ENCODE measurements around the gene TDRD7.
"Not testable (repeated sequence)": the region's sequence is repeated elsewhere in the genome, so short reads cannot be mapped to it uniquely, and the experiment has no call there.

The TDRD7 gene

DNA sequence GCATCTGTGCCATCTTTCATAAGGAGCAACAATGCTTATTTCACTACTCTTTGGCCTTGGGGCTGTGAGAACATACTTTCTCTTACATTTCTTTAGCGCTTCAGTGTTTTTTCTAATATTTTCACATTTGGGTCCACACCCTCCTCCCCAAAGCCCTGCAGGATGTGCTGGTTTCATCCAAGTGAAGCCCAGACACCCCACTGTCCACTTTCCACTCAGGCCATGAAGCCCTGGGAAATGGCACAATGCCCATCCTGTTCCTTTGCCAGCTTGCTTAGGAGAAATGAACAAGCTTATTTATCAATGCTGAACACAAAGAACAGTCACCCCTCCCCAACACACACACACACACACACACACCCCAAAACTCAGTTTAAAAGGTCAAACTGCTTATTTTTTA is 72.2 kb downstream of the TDRD7 start:
- no peak for DNase-seq

DNA sequence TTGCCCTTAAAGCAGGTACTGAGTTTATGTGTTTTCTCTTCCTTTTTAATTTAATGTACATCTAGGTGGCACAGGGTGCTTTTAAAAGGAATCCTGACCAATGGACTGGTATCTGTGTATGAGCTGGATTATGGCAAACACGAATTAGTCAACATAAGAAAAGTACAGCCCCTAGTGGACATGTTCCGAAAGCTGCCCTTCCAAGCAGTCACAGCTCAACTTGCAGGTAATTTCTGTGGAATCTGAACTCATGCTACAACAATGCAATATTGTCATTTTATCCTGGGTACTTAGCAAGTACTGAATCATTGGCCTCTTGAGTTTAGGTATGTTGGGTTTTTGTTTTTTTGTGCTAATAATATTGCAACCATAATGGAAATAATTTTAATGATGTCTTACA is 75.2 kb downstream of the TDRD7 start:
- DNase-seq = no peak

DNA sequence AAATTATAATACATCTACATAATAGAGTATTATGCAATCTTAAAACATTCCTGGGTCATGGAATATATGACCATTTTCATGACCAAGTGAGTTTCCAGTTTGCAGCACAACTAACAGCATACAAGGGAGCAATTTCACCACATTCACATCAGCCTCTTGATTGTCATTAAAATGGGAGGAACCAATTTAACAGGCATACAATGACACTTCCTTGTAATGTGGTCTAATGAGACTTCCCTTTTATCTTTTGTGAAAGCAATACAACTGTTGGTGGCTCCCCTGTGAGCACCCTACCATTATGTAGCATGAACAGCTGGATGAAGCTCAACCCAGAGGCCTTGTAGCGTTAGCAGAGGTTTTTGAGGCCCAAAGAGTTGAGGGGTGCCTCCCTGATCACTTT is 76.0 kb downstream of the TDRD7 start:
- DNase-seq = no peak

DNA sequence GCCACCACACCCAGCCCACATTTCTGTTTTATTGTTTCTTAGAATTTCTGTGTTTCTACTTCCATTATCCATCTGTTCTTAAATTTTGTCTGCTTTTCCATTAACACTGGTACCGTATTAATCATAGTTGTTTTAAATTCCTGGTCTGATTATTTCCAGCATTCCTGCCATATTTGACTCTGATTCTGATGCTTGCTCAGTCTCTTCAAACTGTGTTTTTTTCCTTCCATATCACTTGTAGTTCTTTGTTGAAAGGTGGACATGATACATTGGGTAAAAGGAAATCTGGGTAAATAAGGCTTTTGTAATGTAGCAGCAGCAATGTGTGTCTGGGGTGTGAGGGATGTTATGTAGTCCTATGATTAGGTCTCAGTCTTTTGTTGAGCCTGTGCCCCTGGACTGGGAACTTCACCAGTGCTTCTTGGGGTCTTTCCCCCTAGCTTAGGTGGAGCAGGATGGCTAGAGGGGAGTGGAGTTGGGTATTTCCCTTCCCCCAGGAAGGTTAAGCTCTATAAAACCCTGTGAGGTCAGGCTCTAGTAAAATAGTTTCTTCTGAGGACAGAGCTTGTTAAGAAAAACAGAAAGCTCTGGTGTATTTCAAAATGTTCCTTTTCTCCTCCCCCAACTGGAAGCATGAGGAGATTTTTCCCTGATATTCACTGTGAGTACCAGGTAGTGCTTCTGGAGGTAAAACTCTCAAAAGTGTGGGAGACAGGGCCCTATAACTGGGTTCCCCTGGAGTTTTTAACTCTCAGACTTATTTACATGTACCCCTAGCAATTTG is 79.5 kb downstream of the TDRD7 start:
- DNase-seq = no peak

DNA sequence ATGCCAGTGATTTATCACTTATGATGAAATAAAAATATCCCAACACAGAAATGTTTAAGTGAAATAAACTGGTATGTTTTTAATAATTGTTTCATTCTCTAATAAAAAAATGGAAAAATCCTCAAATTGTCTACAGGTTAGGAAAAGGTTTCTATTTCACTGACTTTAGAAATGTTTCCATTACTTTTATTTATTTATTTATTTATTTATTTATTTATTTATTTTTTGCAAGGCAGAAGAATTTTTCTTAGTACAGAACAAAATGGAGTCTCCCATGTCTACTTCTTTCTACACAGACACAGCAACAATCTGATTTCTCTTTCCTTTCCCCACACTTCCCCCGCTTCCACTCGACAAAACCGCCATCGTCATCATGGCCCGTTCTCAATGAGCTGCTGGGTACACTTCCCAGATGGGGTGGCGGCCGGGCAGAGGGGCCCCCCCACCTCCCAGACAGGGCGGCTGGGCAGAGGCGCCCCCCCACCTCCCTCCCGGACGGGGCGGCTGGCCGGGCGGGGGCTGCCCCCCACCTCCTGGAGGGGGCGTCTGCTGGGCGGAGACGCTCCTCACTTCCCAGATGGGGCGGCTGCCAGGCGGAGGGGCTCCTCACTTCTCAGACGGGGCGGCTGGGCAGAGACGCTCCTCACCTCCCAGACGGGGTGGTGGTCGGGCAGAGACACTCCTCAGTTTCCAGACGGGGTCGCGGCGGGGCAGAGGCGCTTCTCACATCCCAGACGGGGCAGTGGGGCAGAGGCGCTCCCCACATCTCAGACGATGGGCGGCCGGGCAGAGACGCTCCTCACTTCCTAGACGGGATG is 85.9 kb downstream of the TDRD7 start:
- not testable (repeated sequence) for DNase-seq

DNA sequence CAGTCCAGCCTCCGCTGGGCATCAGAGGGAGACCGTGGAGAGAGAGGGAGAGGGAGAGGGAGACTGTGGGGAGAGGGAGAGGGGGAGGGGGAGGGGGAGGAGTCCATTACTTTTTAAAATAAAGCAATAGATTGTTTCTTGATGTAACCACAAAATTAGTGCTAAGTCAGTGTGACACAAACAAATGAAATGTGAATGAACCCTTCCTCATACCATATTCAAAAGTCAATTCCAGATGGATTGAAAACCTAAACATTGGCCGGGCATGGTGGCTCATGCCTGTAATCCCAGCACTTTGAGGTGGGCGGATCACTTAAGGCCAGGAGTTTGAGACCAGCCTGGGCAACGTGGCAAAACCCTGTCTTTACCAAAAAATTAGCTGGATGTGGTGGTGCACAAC is 87.0 kb downstream of the TDRD7 start:
- not testable (repeated sequence) for DNase-seq

DNA sequence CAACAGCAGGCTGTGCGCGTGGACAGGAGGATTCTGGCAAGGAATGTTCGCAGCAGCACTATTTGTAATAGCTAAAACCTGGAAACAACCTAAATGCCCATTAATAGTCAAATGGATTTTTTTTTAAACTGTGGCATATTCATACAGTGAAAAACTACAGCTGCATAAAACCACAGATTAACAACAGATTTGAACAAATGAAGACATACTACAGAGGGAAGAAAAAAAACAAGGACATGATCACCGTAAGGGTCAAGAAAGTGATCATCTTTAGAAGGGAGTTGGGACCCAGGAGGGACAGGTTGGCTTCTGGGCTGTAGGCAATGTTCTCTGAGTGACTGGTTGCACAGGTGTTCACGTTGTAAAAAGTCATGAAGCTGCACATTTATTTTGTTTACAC is 88.4 kb downstream of the TDRD7 start:
- no peak for DNase-seq

DNA sequence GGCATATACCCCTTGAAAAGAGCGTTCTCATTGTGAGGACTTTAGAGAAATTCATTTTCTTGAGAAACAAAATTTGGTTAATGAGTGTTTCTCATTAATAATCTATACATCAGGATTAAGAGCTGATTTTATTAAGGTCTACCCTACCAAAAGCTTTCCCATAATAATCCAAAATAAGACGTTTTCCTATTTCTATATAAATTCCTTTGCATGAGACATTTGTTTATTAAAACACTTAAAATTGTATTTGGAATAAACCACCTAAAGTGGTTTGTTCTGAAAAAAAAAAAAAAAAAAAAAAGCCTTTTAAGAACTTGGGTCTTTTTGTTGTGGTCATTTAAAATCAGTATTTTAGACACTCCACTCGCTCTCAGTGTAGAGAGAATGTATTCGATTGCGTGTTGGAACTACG is 88.9 kb downstream of the TDRD7 start:
- DNase-seq = no peak

DNA sequence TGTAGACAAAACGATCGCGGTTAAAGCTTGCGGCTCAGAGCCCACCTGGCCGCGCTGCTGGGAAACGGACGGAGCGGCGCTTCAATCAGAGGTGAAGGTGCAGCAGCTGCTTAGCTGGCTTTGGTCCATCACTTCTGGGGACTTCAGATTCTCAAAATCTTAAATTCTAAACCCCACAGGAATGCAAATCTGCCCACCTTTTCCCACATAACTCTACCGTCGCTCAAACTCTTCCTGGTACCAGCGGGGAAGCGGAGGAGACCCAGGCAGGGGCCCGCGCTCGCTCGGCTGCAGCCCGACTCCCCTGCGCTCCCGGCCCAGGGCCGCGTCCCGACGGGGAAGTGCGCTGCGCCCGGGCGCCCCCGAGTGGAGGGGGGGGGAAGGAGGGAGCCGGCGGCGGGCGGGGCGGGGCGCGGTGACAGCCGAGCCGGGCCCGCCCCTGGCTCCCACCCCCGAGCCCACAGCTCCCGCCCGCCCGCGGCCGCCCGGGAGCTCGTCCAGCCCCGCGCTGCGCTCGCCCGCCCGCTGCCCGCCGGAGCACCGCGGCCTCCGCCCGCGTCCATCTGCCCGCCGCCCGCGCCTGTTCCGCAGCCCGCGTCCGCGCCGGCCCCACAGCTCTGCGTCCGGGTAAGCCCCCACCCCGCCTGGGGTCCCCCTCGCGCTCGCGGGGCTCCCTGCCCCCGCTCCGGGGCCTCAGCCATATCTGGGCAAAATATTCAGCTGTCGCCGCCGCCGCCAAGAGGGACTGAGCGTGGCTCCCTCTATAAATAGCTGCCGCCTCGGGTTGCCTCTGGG is 89.5 kb downstream of the TDRD7 start, which contains the start of gene TMOD1:
Gene TMOD1, plus strand, starts transcription at position 490 of the 795 bp plus-strand sequence. CDS start 22,523 bp downstream, outside the sequence.
- no peak for DNase-seq

DNA sequence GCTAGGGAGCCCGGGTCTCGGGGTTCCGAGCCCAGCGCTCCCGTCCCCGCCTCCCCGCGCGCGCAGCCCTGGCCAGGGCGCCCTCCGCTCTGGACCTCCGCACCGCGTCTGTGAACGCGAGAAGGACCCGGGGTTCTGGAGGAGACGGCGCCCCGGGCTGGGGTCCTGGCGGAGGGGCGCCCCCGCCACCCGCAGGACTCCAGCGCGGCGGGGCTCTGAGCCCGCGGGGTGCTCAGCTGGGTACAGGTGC is 90.0 kb downstream of the TDRD7 start:
- no peak for DNase-seq

DNA sequence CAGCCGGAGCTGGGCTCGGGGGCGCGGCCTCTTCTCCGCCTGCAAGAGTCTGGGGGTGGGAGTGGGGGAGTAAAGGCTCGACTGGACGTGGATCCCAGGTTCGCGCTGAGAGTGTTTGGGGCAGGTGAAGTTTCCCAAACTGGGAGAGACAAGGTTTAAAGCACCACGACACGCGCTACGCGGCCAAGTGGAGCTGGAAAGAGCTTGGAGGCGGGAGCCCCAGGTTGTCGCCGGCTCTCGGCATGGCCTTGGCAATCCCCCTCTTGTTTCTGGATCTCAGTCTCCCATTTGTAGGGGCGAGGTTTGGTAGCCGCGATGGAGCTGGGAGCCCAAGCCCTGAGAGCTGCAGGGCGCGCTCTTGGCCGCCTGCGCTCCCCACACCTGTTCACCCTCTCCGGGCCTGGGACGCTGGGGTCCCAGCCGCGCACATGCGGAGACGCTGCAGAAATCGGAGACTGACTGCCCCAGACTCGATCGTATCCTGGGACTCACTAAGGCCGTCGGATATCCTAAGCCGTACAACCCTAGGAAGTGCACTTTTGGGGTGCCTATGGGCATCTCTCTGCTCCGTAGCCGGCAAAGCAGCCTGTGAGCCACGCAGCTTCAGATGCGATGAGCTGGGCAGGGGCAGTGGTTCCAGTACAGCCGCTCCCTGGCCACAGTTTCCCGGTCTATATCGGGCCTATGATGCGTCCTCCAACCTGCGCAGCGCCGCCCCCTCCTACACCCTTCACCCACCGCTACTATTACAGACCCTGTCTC is 90.5 kb downstream of the TDRD7 start:
- DNase-seq = no peak

DNA sequence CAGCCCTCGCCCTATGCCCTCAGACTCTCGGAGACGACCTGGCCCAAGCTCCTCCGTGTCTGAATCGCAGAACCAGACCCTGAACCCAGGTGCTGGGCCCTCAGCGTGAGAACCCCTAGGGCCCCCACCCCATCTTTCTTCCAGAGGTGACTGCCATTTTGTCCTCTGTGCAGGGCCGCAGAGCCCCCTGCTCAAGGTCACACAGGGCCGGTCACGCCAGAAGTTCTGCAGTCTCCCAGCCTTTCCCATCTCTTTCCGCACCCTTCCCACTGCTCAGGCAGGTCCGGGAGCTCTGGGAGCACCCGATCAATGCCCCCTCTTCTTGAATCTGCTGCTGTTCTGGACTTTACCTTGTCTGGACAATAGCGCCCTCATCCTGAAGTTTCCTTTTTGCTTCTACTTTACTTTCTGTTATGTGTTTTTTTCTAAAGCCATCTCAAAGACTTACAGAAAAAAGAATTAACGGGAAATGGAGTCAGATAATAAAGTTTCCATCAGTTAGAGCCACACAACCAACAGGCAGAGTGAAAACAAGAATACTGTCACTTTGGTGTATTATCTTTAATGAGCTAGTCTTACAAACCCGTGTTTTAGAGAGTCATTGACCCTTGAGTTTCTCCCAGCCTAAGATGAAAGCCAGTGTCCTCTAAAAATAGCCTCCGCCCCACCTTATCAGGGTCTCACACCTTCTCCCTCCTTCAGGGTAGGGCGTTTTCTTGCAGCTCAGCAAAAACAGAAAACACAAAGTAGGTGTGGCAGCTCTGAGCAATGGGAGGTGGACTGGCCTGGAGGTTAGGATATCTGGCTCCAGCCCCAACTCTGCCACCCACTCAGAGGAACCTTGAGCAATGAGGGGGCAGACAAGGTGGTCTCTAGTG is 91.3 kb downstream of the TDRD7 start:
- DNase-seq = no peak

DNA sequence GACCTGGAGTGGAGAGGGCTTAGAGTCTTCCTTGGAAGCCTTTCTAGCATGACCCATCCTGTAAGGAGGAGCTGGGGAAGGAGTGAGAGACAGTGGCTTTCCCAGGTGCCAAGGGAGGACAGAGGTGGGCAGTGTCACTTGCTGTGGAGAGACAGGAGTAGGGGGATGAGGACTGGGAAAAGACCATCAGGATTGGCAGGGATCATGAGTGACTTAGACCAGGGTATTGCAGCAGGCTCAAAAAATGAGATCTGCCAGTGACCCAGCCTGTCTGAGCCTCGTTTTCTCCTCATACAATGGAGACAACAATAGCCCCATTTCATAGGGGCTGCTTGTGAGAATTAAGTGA is 91.9 kb downstream of the TDRD7 start:
- DNase-seq = no peak

DNA sequence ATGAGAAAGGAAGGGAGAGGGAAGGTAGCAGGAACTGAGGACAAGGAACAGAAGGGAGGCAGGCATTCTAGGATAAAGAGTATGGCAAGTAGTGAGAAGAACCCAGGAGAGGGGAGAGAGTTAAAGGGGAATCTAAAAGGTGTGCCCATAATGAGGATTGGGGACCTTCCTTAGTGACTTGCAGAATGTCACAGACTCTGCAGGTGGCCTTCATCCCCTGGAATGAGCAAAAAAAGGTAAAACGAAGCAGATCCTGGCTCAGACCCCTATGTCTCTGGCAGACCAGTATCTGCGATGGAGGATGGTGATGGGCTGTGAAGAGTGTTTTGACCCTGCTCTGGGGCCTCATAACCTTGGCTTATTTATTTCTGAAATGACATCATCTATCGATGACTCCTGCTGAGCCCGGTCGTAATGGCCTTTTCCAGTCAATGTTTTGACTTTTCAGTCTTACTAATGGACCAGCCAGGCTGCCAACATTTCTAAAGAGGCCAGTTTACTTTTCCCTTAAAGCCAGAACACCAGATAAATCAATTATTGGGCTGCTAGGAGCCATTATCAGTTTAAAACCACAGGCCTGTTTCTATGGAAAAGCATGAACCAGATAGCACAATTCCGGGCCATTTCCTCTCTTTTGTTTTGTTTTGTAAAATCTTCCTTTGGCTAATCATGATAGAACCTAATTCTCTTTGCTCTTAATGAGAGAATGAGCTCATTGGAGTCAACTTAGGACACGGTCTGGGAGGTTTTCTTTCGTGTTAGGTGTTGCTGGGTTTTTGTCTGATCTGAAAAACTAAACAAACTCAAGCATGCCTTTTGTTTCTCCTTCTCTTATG is 92.7 kb downstream of the TDRD7 start:
- DNase-seq = no peak

DNA sequence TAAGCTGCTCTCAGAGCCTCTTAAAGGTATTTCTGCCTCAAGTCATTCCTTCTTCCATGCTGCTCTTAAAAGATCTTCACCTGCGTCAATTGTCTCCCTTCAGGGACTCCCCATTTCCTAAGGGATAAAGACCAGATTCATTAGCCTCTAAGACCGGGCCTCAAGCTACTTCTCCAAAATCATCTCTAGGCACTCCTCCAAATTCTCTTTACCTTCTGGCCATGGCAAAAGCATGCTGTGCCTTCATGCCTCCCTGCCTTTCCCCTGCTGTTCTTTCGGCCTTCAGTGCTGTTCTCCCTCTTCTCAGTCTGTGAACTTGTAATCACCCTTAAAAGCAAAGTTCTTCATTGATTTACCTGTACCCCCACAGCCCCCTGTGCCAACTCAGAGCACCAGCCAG is 93.9 kb downstream of the TDRD7 start:
- DNase-seq = no peak

DNA sequence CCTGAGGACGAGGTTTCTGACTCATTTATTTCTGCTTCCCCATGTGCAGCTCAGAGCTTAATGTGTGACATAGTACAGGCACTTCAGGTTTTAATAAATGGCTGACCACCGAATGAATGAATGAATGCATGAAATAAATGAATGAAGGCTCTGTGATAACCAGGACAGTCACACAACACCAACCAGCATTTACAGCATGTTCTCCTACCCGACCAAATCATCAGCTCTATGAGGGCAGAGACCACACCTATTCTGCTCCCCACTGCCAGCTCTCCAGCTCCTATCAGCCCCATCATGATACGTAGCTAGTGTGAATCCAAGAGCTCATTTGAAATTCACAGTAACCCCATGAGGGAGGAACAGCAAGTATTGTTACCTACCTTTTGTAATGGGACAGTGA is 94.4 kb downstream of the TDRD7 start:
- DNase-seq = no peak

DNA sequence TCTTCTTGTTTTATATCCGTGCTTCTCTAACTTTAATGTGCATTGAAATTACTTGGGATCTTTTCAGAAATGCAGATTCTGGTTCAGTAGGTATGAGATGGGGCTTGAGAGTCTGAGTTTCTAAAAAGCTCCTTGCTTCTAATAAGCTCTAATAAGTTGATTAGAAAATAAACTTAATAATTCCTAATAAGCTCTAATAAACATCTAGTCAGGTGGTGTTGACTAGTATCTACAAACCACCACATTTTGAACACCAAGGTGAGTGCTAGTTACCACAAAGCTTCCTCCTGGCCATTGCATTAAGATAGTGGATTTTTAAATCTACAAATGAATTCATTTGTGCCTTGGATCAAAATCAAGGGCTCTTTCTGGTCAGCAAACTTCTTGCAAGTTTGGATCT is 94.9 kb downstream of the TDRD7 start:
- no peak for DNase-seq

DNA sequence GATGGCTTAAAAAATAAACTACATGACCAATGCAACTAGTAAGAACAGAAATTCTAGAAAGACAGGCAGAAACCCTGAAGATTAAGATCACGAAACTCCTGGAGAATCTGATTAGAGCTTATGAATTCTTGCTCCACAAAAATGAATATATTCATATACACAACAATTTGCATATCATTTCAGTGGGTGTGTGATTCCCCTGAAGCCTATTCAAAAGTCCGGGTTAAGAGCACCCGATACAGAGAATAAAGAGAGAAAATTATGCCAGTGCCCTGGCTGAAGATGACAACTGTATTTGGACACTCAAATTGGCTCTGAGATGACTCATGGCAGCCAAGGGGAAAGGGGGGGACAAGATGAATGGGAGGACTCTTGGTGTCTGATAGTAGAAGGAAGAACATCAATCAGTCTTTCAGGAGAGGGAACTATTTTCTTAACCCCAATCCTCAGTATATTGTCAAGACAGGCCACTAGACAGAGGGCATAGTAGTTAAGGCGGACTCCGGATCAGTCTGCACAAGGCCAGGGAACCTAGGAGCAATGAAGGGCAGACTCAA is 95.6 kb downstream of the TDRD7 start:
- DNase-seq = no peak

DNA sequence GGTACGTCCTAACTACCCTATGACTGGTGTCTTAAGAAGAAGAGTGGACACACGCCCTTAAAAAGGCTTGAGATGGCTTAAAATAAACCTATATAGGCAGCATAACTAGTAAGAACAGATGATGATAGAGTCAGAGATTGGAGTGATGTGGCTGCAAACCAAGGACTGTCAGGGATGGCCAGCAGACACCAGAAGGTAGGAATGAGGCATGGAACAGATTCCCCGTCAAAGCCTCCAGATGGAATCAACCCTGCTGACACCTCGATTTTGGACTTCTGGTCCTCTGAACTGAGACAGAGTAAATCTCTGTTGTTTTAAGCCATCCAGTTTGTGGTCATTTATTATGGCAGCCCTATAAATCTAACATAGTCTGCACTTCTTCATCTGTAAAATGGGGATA is 97.0 kb downstream of the TDRD7 start:
- DNase-seq = no peak

DNA sequence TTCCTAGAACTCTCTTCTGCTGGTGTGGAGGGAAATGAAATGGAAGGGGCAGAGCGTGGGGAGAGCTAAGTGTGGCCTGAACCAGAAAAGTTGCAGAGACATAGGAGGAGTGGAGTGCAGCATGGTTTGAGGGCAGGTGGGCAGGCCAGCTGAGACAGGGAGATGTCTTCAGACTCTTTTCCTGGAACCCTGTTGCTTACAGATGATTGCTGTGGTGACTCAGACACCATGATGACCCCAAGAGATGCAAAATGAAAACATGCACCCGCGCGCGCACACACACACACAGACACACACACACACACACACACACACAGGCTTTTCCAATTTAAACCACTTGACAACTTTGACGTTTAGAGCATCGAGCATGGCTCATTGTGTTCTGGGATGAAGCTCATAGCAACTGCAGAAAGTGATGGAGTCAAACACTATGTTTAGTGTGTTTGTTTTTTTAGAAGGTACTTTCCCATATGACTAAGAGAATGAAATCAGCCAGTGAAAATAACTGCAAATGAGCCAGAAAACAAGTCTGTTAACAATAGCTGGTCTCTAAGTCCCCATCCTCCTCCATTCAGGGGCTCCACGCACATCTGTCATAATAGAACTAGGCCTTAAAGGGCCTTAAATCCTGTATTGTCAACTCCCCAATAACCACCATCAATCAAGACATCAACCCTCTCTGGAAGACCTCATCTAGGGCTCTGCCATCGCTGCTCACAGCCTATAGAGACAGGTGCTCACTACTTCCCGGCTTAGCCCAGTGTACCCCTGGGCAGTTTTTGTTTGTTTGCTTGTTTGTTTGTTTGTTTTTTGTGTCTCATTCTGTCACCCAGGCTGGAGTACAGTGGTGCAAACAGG is 99.1 kb downstream of the TDRD7 start:
- DNase-seq = no peak
